Retinal pigment epithelial cell (primary cell): ENCODE results near the gene HPS3.

ENCODE experiments used
- DNase-seq: peaks from one replicate; pipeline ENCODE4 v3.0.0-alpha.2; 2010; ENCODE audit warnings: low read depth
- H3K4me3 ChIP-seq: 2 replicates; pipeline ENCODE4 v1.5.1; 2011; ENCODE audit warnings: mild to moderate bottlenecking, low read length, control low read depth, moderate library complexity
- CTCF ChIP-seq: conservative IDR thresholded peaks from 2 replicates; pipeline ENCODE4 v1.5.1; 2011; ENCODE audit warnings: low read depth, low read length, control low read depth, inconsistent platforms

The HPS3 gene

GRCh38 chr3:149167898-149168297 is 38.5 kb downstream of the HPS3 start:
- no peak for DNase-seq
- TF ChIP-seq CTCF = no peak
- no peak overlapping the region for H3K4me3 ChIP-seq

GRCh38 chr3:149170672-149171071 is 41.2 kb downstream of the HPS3 start:
- no peak for TF ChIP-seq CTCF
- H3K4me3 ChIP-seq = no peak overlapping the region
- DNase-seq = no peak

- TF ChIP-seq CTCF = no peak
- no peak overlapping the region for H3K4me3 ChIP-seq
- peak; percentile 76 for DNase-seq
Measured at GRCh38 chr3:149174901-149175300, 45.5 kb downstream of the HPS3 start.

- no peak for TF ChIP-seq CTCF
- H3K4me3 ChIP-seq = no peak overlapping the region
- no peak for DNase-seq
Measured at GRCh38 chr3:149177122-149177521, 47.7 kb downstream of the HPS3 start.

- no peak for TF ChIP-seq CTCF
- no peak overlapping the region for H3K4me3 ChIP-seq
- no peak for DNase-seq
Measured at GRCh38 chr3:149179220-149179619, 49.8 kb downstream of the HPS3 start.

GRCh38 chr3:149180057-149180573 is 50.7 kb downstream of the HPS3 start:
- no peak overlapping the region for H3K4me3 ChIP-seq
- no peak for TF ChIP-seq CTCF
- peak; percentile 99 for DNase-seq

GRCh38 chr3:149181182-149181581 is 51.7 kb downstream of the HPS3 start:
- DNase-seq = no peak
- no peak overlapping the region for H3K4me3 ChIP-seq
- TF ChIP-seq CTCF = no peak
